Nephron (organoid): Measurements from ENCODE around the gene VEGFD.

Source experiments
- H3K27ac Mint-ChIP-seq, 3 experiments: 2 replicates each; pipeline ENCODE4 v1.8.0; 2020; ENCODE audit warnings: mixed read lengths in 3 of 3, mild to moderate bottlenecking in 2 of 3, moderate library complexity in 1 of 3
- H3K27me3 Mint-ChIP-seq: 2 replicates; pipeline ENCODE4 v1.8.0; 2021; ENCODE audit warnings: low read depth, mild to moderate bottlenecking, moderate library complexity, mixed read lengths
- H3K36me3 Mint-ChIP-seq: 2 replicates; pipeline ENCODE4 v1.8.0; 2020; ENCODE audit warnings: low read depth, mixed read lengths
- H3K4me1 Mint-ChIP-seq: 2 replicates; pipeline ENCODE4 v1.8.0; 2020; ENCODE audit warnings: mixed read lengths
- H3K4me3 Mint-ChIP-seq, 3 experiments: 2 replicates each; pipeline ENCODE4 v1.8.0; 2020; ENCODE audit warnings: mild to moderate bottlenecking in 3 of 3, mixed read lengths in 3 of 3, moderate library complexity in 2 of 3
- H3K9me3 Mint-ChIP-seq: 2 replicates; pipeline ENCODE4 v1.8.0; 2020; ENCODE audit warnings: mixed read lengths
- CTCF ChIP-seq, 3 experiments: fragments of 200-600 bp; sonication (generic); IDR thresholded peaks; one replicate each; pipeline ENCODE4 v1.5.0; 2021; ENCODE audit warnings: antibody characterized with exemption in 3 of 3; ENCODE audit not compliant: unreplicated experiment in 3 of 3

Gene VEGFD

GRCh38 chrX:15299941-15300851, 84.0 kb downstream of the VEGFD start:
- Mint-ChIP-seq H3K9me3 (no peaks in the 10 kb centered on the region), H3K27ac (peak overlapping the region; percentile 21 to 82 (median 30)), H3K27me3 (peaks cover 12% of the 10 kb centered on the region), H3K36me3 (no peaks in the 10 kb centered on the region), H3K4me3 (no peak overlapping the region), H3K4me1 (peaks cover 13% of the 10 kb centered on the region)
- TF ChIP-seq CTCF (IDR thresholded peaks at IDR 0.05; ENCODE audit: unreplicated experiment in 3 of 3): peak; percentile 39 to 54 (median 47)

DNA sequence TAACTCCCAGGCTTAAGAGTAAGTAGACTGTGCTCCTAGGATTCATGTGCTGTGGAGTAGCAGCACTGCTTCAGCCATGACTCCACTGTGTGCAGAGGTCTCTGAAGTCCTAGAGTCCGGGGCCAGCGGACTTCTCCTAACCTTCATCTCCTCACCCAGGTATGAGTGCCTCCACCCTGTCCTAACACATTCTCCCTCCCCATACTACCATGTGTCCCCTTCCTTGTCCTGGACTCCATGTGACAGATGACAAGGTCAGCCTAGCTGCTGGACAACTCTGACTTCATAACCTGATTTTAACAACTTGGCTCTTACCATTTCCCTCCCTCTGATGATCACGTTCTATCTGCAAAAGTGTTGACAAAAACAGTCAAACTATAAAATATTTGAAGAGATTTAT, 85.4 kb downstream of the VEGFD start:
- peaks cover 13% of the 10 kb centered on the region for H3K4me1 Mint-ChIP-seq
- H3K9me3 Mint-ChIP-seq: no peaks in the 10 kb centered on the region
- no peak for TF ChIP-seq CTCF (IDR thresholded peaks at IDR 0.05; ENCODE audit: unreplicated experiment in 3 of 3)
- H3K4me3 Mint-ChIP-seq: no peak overlapping the region
- H3K36me3 Mint-ChIP-seq: no peaks in the 10 kb centered on the region
- H3K27ac Mint-ChIP-seq: peak overlapping the region in 2 of 3 experiments; percentile 30 to 82
- H3K27me3 Mint-ChIP-seq: peaks cover 12% of the 10 kb centered on the region

DNA sequence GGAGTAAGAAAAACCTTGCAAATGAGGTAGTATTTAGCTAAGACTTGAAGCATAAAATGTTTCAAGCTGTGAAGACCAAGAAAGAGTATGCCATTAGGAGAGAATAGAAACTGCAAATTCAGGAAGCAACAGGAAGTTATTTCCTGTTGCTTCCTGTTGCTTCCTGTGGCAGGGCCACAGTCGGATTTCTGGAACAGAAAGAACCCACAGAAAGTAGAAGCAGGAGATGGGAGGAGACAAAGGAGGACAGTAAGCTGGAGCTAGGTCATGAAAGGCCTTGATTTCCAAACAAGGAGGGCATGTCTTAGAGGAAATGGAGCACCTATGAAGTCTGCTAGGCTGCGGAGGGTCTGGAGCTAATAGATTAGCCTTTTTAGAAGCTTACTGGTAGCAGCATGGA, 86.0 kb downstream of the VEGFD start:
- H3K4me1 Mint-ChIP-seq: peaks cover 13% of the 10 kb centered on the region
- H3K9me3 Mint-ChIP-seq: no peaks in the 10 kb centered on the region
- H3K27ac Mint-ChIP-seq: peak overlapping the region in 2 of 3 experiments; percentile 30 to 64
- no peaks in the 10 kb centered on the region for H3K36me3 Mint-ChIP-seq
- TF ChIP-seq CTCF (IDR thresholded peaks at IDR 0.05; ENCODE audit: unreplicated experiment in 3 of 3): no peak
- peaks cover 12% of the 10 kb centered on the region for H3K27me3 Mint-ChIP-seq
- no peak overlapping the region for H3K4me3 Mint-ChIP-seq
